Neuronal stem cell (in vitro differentiated cells): ENCODE measurements around the gene GATAD2A.

Source experiments
- DNase-seq: peaks from one replicate; pipeline ENCODE4 v3.0.0-alpha.2; 2013; ENCODE audit warnings: low spot score
- H2AFZ ChIP-seq: one replicate; pipeline ENCODE4 v1.6.1; 2013; ENCODE audit warnings: mild to moderate bottlenecking, low read length, inconsistent platforms
- H2AK5ac ChIP-seq: 2 replicates; pipeline ENCODE4 v1.6.1; 2013; ENCODE audit warnings: low read depth, mild to moderate bottlenecking, inconsistent platforms, low read length, moderate library complexity, mixed read lengths
- H2BK120ac ChIP-seq: 2 replicates; pipeline ENCODE4 v1.6.1; 2013; ENCODE audit warnings: low read depth, mild to moderate bottlenecking, inconsistent platforms, low read length, moderate library complexity, mixed read lengths
- H2BK12ac ChIP-seq: one replicate; pipeline ENCODE4 v1.6.1; 2013; ENCODE audit warnings: low read length, inconsistent platforms
- H2BK15ac ChIP-seq: 2 replicates; pipeline ENCODE4 v1.6.1; 2013; ENCODE audit warnings: mild to moderate bottlenecking, low read length, inconsistent platforms, mixed read lengths
- H2BK5ac ChIP-seq: one replicate; pipeline ENCODE4 v1.6.1; 2013; ENCODE audit warnings: inconsistent platforms, mild to moderate bottlenecking, low read length, moderate library complexity
- H3K14ac ChIP-seq: one replicate; pipeline ENCODE4 v1.6.1; 2013; ENCODE audit warnings: low read length, inconsistent platforms
- H3K18ac ChIP-seq: 2 replicates; pipeline ENCODE4 v1.6.1; 2013; ENCODE audit warnings: low read length, inconsistent platforms
- H3K23ac ChIP-seq: 2 replicates; pipeline ENCODE4 v1.6.1; 2013; ENCODE audit warnings: low read depth, mild to moderate bottlenecking, mixed read lengths, low read length, inconsistent platforms; ENCODE audit not compliant: poor library complexity
- H3K27ac ChIP-seq: replicated peaks from 3 replicates; pipeline ENCODE4 v1.5.1; 2013; ENCODE audit warnings: low read length, inconsistent platforms
- H3K27me3 ChIP-seq, 3 experiments: 2 replicates each; pipeline ENCODE4 v1.6.1; 2013; ENCODE audit warnings: low read length in 3 of 3, mild to moderate bottlenecking in 2 of 3, inconsistent platforms in 1 of 3, low read depth in 1 of 3, mixed read lengths in 1 of 3, moderate library complexity in 1 of 3; ENCODE audit not compliant: control insufficient read depth in 3 of 3, insufficient read depth in 3 of 3
- H3K36me3 ChIP-seq, 2 donors: replicated peaks in 1 of 2; 2 replicates each; pipeline ENCODE4 v1.6.1; 2013; ENCODE audit warnings: low read length in 2 of 2; ENCODE audit not compliant: control insufficient read depth in 2 of 2, insufficient read depth in 2 of 2
- H3K4ac ChIP-seq: 2 replicates; pipeline ENCODE4 v1.6.1; 2013; ENCODE audit warnings: inconsistent platforms, mild to moderate bottlenecking, low read length, moderate library complexity
- H3K4me1 ChIP-seq, 2 donors: 1 replicate in 1 of 2; 2 replicates in 1 of 2; pipeline ENCODE4 v1.6.1; 2013; ENCODE audit warnings: low read length in 2 of 2, low read depth in 1 of 2; ENCODE audit not compliant: control insufficient read depth in 2 of 2, insufficient read depth in 1 of 2
- H3K4me2 ChIP-seq: one replicate; pipeline ENCODE4 v1.6.1; 2013; ENCODE audit warnings: mild to moderate bottlenecking, low read length, inconsistent platforms; ENCODE audit not compliant: insufficient read depth, poor library complexity, severe bottlenecking
- H3K4me3 ChIP-seq, 2 donors: 2 replicates each; pipeline ENCODE4 v1.5.1; 2013; ENCODE audit warnings: low read length in 2 of 2, mild to moderate bottlenecking in 2 of 2, inconsistent platforms in 1 of 2, moderate library complexity in 1 of 2
- H3K79me1 ChIP-seq: one replicate; pipeline ENCODE4 v1.6.1; 2013; ENCODE audit warnings: low read depth, mild to moderate bottlenecking, inconsistent platforms, low read length, moderate library complexity
- H3K9ac ChIP-seq: one replicate; pipeline ENCODE4 v1.6.1; 2013; ENCODE audit warnings: mild to moderate bottlenecking, low read depth, low read length, inconsistent platforms; ENCODE audit not compliant: poor library complexity
- H3K9me3 ChIP-seq, 2 donors: replicated peaks in 1 of 2; 2 replicates each; pipeline versions ENCODE3 to v1.6.1; 2013; ENCODE audit warnings: low read length in 2 of 2, mild to moderate bottlenecking in 2 of 2, inconsistent platforms in 1 of 2, low read depth in 1 of 2, mixed read lengths in 1 of 2, moderate library complexity in 1 of 2; ENCODE audit not compliant: control insufficient read depth in 2 of 2, insufficient read depth in 1 of 2
- H4K8ac ChIP-seq: one replicate; pipeline ENCODE4 v1.6.1; 2013; ENCODE audit warnings: low read depth, mild to moderate bottlenecking, inconsistent platforms, low read length, moderate library complexity
- H4K91ac ChIP-seq: one replicate; pipeline ENCODE4 v1.6.1; 2013; ENCODE audit warnings: low read length, low read depth, mild to moderate bottlenecking, inconsistent platforms; ENCODE audit not compliant: poor library complexity
- WGBS, 2 donors: extraction: QIAGEN DNeasy Blood & Tissue Kit; methylation state at CpG; one replicate each; pipeline ENCODE4 v1.1.7; 2013; ENCODE audit warnings: missing lambda C conversion rate in 2 of 2, mixed read lengths in 1 of 2; ENCODE audit not compliant: insufficient read length in 2 of 2, insufficient replicate concordance in 1 of 2; ENCODE audit errors: extremely low coverage in 2 of 2; 5-methylcytosine and 5-hydroxymethylcytosine counted together

GATAD2A gene

DNA sequence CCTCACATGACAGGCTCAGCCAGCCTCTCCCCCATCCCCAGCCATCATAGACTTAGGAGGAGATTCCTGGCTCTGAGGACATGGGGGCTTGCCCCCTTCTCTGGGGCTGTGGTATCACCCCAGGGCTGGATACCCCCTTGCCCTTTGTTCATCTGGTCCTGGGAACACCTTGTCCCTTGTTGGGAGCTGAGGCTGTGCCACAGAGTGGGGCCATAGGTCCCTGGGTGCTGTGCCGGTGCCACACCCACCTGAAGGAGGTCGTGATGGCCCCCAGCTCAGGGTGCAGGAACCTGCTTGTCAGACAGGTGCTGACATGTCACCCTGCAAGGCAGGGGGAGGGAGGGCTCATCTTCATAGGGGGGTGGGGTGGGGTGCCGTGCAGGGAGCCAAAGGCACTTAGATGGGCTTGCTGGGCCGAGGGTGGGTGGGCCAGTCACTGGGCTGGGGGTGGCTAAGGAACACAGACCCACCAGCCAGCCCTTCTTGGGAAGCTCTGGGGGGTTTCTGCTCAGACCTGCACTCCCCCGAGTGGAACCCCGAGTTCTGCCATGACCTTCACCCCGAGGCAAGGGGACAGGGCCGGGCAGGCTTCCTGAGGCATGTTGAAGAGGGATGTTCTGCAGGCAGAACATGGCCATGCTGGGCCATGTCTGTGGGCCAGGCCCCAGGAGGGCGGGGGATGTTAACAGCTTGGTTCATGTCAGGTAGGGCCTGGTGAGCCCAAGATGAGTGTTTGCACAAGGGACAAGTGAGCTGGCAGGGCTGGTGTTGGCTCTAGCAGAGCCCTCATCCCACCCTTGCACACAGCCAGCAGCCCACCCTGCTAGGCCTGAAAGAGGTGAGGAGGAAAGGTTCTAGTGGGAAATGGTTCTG, 81.8 kb downstream of the GATAD2A start:
- Histone ChIP-seq H3K14ac (no peak overlapping the region), H3K23ac (peak overlapping the region; percentile 43), H3K4me1 (peaks cover 36 to 39% of the 10 kb centered on the region in 2 donors), H2BK5ac (no peak overlapping the region), H4K91ac (no peak overlapping the region), H2AK5ac (no peak overlapping the region), H2BK15ac (no peak overlapping the region), H3K27me3 (no peaks in the 10 kb centered on the region), H3K9me3 (no peaks in the 10 kb centered on the region), H3K27ac (peak overlapping the region; percentile 15), H3K36me3 (peaks cover 21 to 57% of the 10 kb centered on the region in 2 donors), H3K79me1 (peaks cover 30% of the 10 kb centered on the region), H2BK120ac (peak overlapping the region; percentile 33), H3K4me3 (no peak overlapping the region), H3K18ac (peak overlapping the region; percentile 39), H4K8ac (no peak overlapping the region), H3K4ac (no peak overlapping the region), H2BK12ac (no peak overlapping the region), H2AFZ (no peak overlapping the region), H3K9ac (peak overlapping the region; percentile 78), H3K4me2 (no peak overlapping the region)
- no CpG with 5 or more reads among the region's 9 CpGs for WGBS, 2 donors
- no peak for DNase-seq

DNA sequence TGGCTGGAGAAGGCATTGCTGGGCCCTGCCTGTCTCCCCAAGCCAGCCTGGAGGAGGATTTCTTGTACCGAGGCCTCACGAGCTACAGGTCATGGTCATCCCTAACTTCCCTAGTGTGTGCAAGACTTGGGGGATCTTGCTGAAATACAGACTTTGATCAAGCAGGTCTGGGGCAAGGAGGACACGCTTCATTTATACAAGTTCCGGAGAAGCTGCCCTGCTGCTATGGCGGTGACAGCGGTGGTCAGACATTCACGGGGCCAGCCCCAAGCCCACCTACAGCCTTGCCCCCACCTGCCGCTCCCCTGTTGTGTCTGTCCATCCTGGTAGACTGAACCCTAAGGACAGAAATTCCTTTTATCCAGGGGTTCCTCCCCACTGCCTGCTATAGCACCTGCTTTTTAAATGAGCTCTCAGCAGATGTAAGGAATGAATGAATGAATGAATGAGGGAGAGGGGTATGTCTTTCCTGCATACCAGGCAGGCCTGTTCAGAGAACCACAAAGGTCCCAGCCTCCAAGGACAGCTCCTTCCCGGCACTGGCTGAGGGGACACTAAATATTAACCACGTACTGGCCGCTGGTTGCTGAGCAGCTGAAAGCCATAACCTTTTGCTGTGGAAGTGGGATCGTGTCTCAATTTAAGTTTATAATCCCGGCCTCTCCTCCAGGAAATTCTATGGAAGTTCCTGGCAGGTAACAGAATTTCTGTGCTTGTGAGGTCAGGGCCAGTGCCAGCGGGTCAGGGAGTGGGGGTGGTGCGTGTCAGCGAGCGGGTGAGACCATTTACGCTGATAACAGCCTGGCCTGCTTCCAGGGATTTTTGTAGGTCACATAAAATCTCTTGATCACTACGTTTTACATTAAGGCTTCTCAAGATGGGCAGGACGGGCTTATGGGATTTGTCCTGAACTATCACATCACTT, 82.7 kb downstream of the GATAD2A start:
- no peak overlapping the region for H3K4me2 ChIP-seq

DNA sequence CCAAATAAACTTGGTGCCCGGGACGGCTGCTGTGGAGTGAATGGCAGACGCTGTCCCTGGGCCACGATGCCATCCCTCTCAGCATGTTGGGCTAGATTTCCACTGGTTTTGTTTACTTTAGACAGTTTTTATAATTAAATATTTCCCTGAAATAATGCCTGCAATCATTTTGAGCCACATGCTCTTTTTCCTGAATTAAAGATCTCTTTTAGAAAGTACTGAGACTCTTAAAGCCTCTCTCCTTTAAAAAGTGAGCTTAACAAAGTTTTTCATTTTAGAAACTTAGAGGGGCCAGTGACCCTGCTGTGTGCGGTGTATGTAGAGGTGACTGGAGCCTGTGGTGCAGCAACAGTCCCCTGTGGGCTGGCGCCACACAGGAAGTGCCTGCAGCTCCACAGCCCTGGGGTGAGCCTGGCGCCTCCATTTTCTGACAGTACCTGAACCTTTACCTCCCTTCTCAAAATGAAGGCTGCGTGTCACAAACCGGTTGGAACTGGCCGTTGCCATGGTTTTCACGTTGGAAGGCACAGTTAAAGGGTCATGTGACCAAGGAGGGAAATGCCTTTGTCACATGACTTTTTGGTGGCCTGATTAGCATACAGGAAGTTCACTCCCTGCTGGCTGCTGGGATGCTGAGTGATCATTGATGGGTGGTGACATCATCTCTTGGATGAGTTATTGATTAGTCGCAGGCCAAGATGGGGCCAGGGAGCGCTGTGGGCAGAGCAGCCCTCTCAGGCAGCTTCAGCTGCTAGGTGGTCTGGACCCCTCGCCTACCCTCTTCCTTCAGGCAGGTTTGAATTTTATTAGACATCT, 83.6 kb downstream of the GATAD2A start:
- H3K4me2 ChIP-seq, result no peak overlapping the region
- peak overlapping the region; percentile 64 for H3K27ac ChIP-seq
- H2AFZ ChIP-seq, result peak overlapping the region; percentile 6
- WGBS, 2 donors, result no CpG with 5 or more reads among the region's 14 CpGs
- H2BK5ac ChIP-seq, result no peak overlapping the region
- no peak overlapping the region for H4K91ac ChIP-seq
- H3K4me1 ChIP-seq, result peaks cover 28 to 35% of the 10 kb centered on the region in 2 donors
- H3K9me3 ChIP-seq, result no peaks in the 10 kb centered on the region
- H2AK5ac ChIP-seq, result no peak overlapping the region
- no peaks in the 10 kb centered on the region for H3K27me3 ChIP-seq
- peak overlapping the region; percentile 20 for H3K4ac ChIP-seq
- peak; percentile 66 for DNase-seq
- H3K9ac ChIP-seq, result peak overlapping the region; percentile 50
- H3K36me3 ChIP-seq, result peaks cover 22 to 57% of the 10 kb centered on the region in 2 donors
- no peak overlapping the region for H2BK15ac ChIP-seq
- H3K4me3 ChIP-seq, result no peak overlapping the region
- peaks cover 28% of the 10 kb centered on the region for H3K79me1 ChIP-seq
- peak overlapping the region; percentile 59 for H3K23ac ChIP-seq
- no peak overlapping the region for H2BK120ac ChIP-seq
- H2BK12ac ChIP-seq, result no peak overlapping the region
- H4K8ac ChIP-seq, result no peak overlapping the region
- H3K14ac ChIP-seq, result no peak overlapping the region
- peak overlapping the region; percentile 73 for H3K18ac ChIP-seq

More for the DNA sequence above, 82.7 kb downstream of the GATAD2A start:
- H3K18ac ChIP-seq, result no peak overlapping the region
- DNase-seq, result no peak
- H3K4me3 ChIP-seq, result no peak overlapping the region
- H2AK5ac ChIP-seq, result no peak overlapping the region
- no peak overlapping the region for H3K14ac ChIP-seq
- peaks cover 18 to 56% of the 10 kb centered on the region in 2 donors for H3K36me3 ChIP-seq
- peaks cover 28 to 35% of the 10 kb centered on the region in 2 donors for H3K4me1 ChIP-seq
- H3K79me1 ChIP-seq, result peaks cover 29% of the 10 kb centered on the region
- WGBS, 2 donors, result no CpG with 5 or more reads among the region's 20 CpGs
- no peak overlapping the region for H3K4ac ChIP-seq
- peak overlapping the region; percentile 33 for H2BK120ac ChIP-seq
- H3K23ac ChIP-seq, result peak overlapping the region; percentile 43
- H4K91ac ChIP-seq, result no peak overlapping the region
- peak overlapping the region; percentile 78 for H3K9ac ChIP-seq
- no peaks in the 10 kb centered on the region for H3K9me3 ChIP-seq
- peak overlapping the region; percentile 44 for H3K27ac ChIP-seq
- H2BK5ac ChIP-seq, result no peak overlapping the region
- H4K8ac ChIP-seq, result no peak overlapping the region
- no peak overlapping the region for H2BK12ac ChIP-seq
- no peak overlapping the region for H2BK15ac ChIP-seq
- H3K27me3 ChIP-seq, result no peaks in the 10 kb centered on the region
- H2AFZ ChIP-seq, result no peak overlapping the region
